ENCODE results near the gene GNPDA1.

- TF ChIP-seq POLR2AphosphoS5 (IDR thresholded peaks at IDR 0.05; ENCODE audit: low read depth): no peak
- no peak for TF ChIP-seq CTCF (IDR thresholded peaks at IDR 0.05; ENCODE audit: insufficient read depth, low read length)
These were observed 23.1 kb downstream of the GNPDA1 start for GRCh38 chr5:141989720-141990119.
